IPS-18c (cell line): ENCODE measurements around the gene MAT2B.
"Not testable (repeated sequence)": the region's sequence is repeated elsewhere in the genome, so short reads cannot be mapped to it uniquely, and the experiment has no call there.

ENCODE experiments used
- H3K4me3 ChIP-seq: 2 replicates; pipeline ENCODE4 v1.7.0; 2013; ENCODE audit warnings: low read depth, mild to moderate bottlenecking, low read length, moderate library complexity; ENCODE audit not compliant: insufficient read depth
- H3K9me3 ChIP-seq: one replicate; pipeline ENCODE4 v1.6.1; 2013; ENCODE audit warnings: mild to moderate bottlenecking, low read length, moderate library complexity; ENCODE audit not compliant: control insufficient read depth, insufficient read depth

Gene MAT2B

DNA sequence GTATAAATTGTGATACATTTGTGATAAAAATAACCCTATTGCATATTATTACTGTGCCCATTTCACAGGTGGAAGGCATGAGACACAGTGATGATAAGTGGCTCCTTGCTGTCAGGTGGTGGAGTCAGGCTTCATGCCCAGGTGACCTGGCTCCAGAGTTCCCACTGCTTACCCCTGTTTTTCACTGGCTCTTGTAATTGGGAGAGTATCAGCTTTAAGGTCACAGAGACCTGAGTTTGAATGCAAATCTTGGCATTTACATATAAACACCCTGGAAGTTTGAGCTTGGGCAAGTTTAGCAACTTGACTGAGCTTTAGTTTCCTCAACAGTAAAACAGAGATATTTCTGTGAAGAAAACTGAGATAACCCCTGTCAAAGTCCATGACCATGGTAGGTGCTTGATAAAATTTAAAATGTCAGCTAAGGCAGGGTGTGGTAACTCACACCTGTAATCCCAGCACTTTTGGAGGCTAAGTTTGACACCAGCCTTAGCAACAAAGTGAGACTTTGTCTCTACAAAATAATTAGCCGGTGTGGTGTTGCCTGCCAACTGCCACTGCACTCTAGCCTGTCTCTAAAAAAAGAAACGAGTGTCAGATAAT is 29.2 kb downstream of the MAT2B start:
- no peaks in the 10 kb centered on the region for H3K9me3 ChIP-seq
- H3K4me3 ChIP-seq = no peak overlapping the region

GRCh38 chr5:163535290-163535689 is 29.9 kb downstream of the MAT2B start:
- no peak overlapping the region for H3K4me3 ChIP-seq
- no peaks in the 10 kb centered on the region for H3K9me3 ChIP-seq

DNA sequence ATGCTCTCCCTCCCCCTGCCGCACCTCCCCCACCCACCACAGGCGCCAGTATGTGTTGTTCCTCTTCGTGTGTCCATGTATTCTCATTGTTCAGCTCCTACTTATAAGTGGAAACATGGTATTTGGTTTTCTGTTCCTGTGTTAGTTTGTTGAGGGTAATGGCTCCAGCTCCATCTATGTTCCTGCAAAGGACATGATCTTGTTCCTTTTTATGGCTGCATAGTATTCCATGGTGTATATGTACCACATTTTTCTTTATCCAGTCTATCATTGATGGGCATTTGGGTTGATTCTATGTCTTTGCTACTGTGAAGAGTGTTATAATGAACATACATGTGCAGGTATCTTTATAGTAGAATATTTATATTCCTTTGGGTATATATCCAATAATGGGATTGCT is 31.0 kb downstream of the MAT2B start:
- not testable (repeated sequence) for H3K4me3 ChIP-seq, H3K9me3 ChIP-seq

DNA sequence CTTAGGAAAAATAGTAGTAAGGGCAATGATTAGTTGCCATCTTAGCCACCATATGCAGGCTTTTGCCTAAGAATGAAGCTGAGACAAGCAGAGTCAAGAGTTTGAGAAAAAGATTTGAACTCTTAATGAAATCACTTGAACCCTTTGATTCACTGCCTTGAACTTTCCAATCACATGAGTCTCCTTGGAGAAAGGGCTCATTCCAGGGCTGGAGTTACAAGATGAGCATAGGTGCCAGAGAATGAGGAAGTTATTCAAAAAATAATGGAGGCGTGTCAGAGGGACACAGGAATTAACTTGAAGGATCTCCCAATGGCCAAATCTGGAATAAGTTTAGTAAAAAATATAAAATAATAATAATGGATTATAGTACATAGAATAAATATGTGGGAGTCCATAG is 35.3 kb downstream of the MAT2B start:
- no peak overlapping the region for H3K4me3 ChIP-seq
- no peaks in the 10 kb centered on the region for H3K9me3 ChIP-seq

- no peaks in the 10 kb centered on the region for H3K9me3 ChIP-seq
- no peak overlapping the region for H3K4me3 ChIP-seq
Observed at GRCh38 chr5:163542771-163543170, 37.4 kb downstream of the MAT2B start.

- Histone ChIP-seq H3K9me3 (no peaks in the 10 kb centered on the region), H3K4me3 (no peak overlapping the region)
Observed at GRCh38 chr5:163544041-163544440, 38.6 kb downstream of the MAT2B start.

GRCh38 chr5:163544836-163545235 is 39.4 kb downstream of the MAT2B start:
- no peaks in the 10 kb centered on the region for H3K9me3 ChIP-seq
- H3K4me3 ChIP-seq = no peak overlapping the region

GRCh38 chr5:163548649-163549048 is 43.2 kb downstream of the MAT2B start:
- Histone ChIP-seq H3K9me3 (no peaks in the 10 kb centered on the region), H3K4me3 (no peak overlapping the region)

DNA sequence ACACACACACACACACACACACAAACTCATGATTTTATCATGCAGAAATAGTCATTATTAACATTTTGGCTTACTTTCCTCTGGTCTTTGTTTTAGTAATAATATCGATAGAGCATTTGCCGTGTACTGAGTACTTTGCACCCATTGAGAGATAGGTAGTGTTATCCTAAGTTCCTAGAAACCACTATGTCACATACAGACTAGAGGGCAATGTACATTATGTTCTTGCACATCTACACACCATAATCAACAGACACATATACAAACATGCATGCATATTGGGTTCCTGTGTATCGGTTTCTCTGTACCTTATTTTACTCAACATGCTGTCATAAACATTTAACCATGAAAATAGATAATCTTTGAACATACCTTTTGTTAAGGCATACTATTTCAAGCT is 45.7 kb downstream of the MAT2B start:
- Histone ChIP-seq H3K4me3 (no peak overlapping the region), H3K9me3 (no peaks in the 10 kb centered on the region)

- Histone ChIP-seq H3K4me3 (no peak overlapping the region), H3K9me3 (no peaks in the 10 kb centered on the region)
Observed at GRCh38 chr5:163552536-163552935, 47.1 kb downstream of the MAT2B start.

DNA sequence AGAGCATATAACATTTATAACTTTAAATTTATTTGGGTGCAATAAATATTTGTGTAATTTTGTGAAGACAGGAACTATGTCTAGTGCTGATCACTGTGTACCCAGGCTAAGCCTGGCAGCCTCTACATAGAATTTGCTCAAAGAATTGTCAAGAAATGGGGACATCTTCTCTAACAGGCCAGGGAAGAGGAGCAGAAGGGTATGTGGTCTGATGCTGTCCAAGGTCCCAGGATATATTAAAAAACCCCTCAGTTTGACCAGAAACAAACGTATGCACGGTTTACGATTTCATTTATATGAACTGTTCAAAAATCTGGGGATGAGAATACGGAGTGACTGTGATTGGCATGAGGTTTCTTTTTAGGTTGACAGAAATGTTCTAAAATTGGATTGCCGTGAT is 55.9 kb downstream of the MAT2B start:
- Histone ChIP-seq H3K4me3 (no peak overlapping the region), H3K9me3 (no peaks in the 10 kb centered on the region)

GRCh38 chr5:163562071-163562470 is 56.7 kb downstream of the MAT2B start:
- H3K4me3 ChIP-seq = no peak overlapping the region
- no peaks in the 10 kb centered on the region for H3K9me3 ChIP-seq

GRCh38 chr5:163563112-163563511 is 57.7 kb downstream of the MAT2B start:
- Histone ChIP-seq H3K9me3 (no peaks in the 10 kb centered on the region), H3K4me3 (no peak overlapping the region)

GRCh38 chr5:163563880-163564279 is 58.5 kb downstream of the MAT2B start:
- Histone ChIP-seq H3K9me3 (no peaks in the 10 kb centered on the region), H3K4me3 (no peak overlapping the region)

DNA sequence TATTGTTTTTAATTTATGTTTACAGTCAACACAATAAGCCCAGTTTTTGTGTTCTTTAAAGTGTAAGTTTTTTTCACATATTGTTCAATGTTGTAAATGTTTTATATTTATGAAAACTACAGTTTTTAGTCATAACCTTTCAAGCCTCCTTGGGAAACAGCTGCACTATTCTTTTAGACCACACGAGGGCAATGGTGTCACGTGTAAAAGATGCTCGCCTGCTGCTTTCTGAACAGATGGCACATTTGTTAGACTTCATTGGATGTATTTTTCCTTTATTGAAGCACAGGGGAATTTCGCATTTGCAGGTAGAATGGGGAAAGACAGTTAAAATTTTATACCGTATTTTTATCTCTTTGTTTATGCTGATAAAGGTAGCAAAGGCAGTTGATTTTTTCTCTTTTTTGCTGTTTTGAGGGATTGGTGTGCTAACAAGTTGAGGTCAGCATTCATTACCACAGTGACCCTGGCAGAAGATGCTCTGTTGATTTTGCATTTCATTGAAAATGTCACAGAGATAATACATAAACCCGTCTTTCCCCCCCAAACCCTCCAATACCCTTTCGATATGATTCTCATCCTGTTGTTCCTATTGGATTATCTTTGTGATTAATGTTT is 59.0 kb downstream of the MAT2B start:
- H3K9me3 ChIP-seq = no peaks in the 10 kb centered on the region
- no peak overlapping the region for H3K4me3 ChIP-seq

DNA sequence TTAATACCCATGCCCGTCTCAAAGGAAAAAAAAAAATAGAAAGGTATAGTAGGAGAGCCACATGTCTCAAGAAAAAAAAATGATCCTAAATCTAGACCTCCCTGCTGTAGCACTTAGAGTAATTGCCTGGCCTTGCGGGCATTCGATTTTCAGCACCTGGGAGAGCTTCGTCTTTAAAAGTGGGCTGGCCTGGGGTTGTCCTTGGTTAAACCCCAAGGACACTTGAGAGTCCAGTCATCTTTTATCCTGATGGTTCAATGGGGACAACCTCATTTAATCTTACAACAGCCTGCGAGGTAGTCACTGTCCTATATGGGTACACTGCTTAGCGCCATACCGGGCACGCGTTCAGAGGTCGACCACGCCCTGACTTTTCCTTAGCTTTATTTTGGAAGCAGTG is 60.1 kb downstream of the MAT2B start:
- peak overlapping the region; percentile 44 for H3K4me3 ChIP-seq
- H3K9me3 ChIP-seq = no peaks in the 10 kb centered on the region

DNA sequence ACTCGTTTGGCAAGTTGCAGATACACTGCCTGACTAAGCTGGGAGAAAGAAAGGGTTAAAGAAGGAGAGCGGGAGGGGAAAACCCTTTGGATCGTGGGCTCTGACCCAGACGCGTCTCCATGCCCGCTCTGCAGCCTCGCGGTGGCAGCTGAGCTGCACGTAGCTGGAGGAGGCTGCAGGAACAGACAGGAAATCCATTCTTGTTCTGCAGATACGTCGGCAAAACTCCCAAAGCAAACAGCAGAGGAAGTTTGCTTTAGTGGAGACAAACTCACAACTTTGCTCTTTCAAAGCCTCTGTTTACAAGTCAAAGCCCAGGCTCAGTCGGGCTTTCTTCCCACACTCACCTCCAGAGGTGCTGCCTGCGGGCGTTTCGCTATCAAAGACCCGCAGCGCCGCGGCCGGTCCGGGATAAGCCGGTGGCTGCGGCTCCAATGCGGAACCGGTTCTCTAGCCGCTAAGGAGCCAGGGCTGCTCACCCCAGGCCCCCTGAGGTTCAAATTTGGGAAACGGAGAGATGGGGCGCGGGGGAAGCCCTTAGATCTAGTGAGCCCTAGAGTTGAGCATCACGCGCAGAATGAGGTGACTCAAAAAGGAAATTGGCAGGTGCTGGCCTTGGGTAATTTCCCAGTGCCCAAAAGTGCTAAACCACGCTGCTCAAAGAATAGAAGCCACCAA is 60.7 kb downstream of the MAT2B start:
- no peaks in the 10 kb centered on the region for H3K9me3 ChIP-seq
- H3K4me3 ChIP-seq = peak overlapping the region; percentile 44

GRCh38 chr5:163566678-163567077 is 61.3 kb downstream of the MAT2B start:
- Histone ChIP-seq H3K9me3 (no peaks in the 10 kb centered on the region), H3K4me3 (no peak overlapping the region)
